ENCODE results near the gene DNLZ.

Gene DNLZ

DNA sequence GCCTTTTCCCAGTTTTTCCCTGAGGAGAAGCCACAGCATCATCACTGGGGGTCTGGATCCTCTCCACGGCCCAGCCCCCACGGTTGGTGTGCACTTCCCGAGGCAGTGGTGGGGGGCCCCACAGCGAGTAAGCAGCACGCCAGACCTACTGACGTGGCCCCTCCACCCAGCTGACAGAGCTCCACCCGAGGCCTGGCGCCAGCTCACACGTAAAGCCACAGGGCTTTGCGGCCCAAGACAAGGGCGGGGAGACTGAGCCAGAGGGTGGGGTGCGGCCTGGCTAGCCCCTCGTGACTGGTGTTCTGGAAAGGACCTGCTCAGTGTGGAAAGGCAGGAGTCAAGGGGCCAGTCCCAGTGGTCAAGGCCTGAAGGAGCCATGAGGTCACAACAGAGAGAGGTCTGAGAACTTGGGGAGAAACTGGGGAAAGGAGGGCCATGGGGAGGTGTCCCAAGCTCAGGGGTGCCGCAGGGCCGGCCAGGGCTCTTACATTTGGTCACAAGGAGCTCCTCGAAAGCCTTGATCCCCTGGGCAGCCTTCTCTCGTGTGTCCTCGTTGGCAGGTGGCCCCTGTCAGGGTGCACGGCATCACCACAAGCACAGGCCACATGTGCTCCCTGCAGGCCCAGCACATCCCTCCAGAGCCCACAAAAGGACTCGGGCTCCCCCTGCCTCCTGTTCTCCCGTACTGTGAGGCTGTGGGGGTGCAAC lies 30.9 kb upstream of the DNLZ start:
- Histone ChIP-seq H3K9me3 (ENCODE audit: insufficient read depth, low read length) (no peaks in the 10 kb centered on the region), H3K27me3 (ENCODE audit: insufficient read depth, insufficient read length) (no peaks in the 10 kb centered on the region), H3K4me1 (ENCODE audit: insufficient read depth, insufficient read length) (peaks cover 10% of the 10 kb centered on the region), H3K9ac (ENCODE audit: insufficient read length, low read depth) (no peak overlapping the region), H3K4me3 (ENCODE audit: insufficient read length, low read depth) (no peak overlapping the region), H3K36me3 (ENCODE audit: insufficient read depth, insufficient read length, low read length) (peaks cover 89% of the 10 kb centered on the region)
- no peak for DNase-seq (ENCODE audit: low read depth, low spot score)
- TF ChIP-seq ZNF274 (IDR thresholded peaks at IDR 0.05; ENCODE audit: low read depth, low read length) (no peak), SUZ12 (IDR thresholded peaks at IDR 0.05; ENCODE audit: extremely low read depth, insufficient read depth, insufficient read length) (no peak), YY1 (IDR thresholded peaks at IDR 0.05; ENCODE audit: insufficient read depth, insufficient read length) (no peak)

DNA sequence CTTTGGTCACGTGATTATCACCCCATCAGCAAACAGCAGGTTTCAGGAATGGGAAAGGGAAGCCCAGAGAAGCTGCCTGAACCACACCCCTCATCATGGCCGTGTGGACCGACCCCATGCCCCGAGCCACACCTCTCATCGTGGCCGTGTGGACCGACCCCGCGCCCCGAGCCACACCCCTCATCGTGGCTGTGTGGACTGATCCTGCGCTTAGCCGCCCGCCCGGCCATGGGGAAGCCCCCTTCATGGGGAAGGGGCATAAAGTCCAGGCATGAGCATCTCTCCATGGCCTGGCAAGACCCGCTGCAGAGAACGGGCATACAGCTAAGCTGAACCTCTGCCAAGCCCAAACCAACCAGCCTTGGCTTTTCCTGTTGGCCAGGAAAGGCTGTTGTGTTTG lies 30.0 kb upstream of the DNLZ start:
- Histone ChIP-seq H3K27me3 (ENCODE audit: insufficient read depth, insufficient read length) (no peaks in the 10 kb centered on the region), H3K4me3 (ENCODE audit: insufficient read length, low read depth) (no peak overlapping the region), H3K9ac (ENCODE audit: insufficient read length, low read depth) (no peak overlapping the region), H3K4me1 (ENCODE audit: insufficient read depth, insufficient read length) (peaks cover 5% of the 10 kb centered on the region), H3K9me3 (ENCODE audit: insufficient read depth, low read length) (no peaks in the 10 kb centered on the region), H3K36me3 (ENCODE audit: insufficient read depth, insufficient read length, low read length) (peaks cover 93% of the 10 kb centered on the region)
- DNase-seq (ENCODE audit: low read depth, low spot score), result no peak
- TF ChIP-seq SUZ12 (IDR thresholded peaks at IDR 0.05; ENCODE audit: extremely low read depth, insufficient read depth, insufficient read length), result no peak
- no peak for TF ChIP-seq ZNF274 (IDR thresholded peaks at IDR 0.05; ENCODE audit: low read depth, low read length)
- no peak for TF ChIP-seq YY1 (IDR thresholded peaks at IDR 0.05; ENCODE audit: insufficient read depth, insufficient read length)

DNA sequence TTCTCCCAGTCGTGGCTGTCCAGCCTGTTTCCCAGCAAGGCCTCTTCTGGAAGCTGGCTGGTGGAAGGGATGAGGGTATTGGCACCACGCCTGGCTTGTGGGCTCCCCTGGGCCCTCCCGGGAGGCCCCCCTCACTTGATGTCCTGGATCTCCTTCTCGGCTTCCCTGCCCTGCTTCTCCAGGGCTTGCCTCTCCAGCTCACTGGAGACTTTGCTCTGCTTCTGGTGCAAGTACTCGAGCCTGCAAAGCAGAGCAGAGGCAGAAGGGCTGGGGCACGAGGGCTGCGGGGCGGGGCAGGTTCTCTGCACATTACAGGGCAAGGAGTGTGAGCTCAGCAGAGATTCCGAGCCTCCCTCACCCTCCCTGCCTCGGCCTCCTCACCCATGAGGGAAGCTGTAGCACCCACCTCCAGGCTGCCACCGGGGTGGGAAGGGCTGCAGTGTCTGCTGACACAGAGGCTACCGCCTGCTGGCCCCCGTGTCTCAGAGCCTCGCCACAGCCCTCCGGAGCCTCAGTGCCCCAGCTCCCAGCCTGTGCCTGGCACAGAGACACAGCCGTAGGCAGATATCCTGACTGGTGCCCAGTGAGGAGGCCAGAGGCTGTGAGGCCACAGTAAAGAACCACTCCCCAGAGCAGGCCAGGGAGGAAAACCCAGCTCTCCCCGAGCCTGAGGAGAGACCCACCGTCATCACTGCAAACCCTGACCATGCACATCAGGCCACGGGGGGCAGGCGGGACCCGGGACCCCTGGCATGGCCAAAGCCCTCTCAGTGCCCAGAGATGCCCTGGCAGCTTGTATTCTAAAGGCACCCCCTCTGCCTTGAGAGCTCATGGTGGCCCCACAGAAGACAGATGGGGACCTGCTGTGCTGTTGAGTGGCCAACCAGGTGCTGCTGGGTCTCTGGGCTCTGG lies 29.2 kb upstream of the DNLZ start:
- Histone ChIP-seq H3K9ac (ENCODE audit: insufficient read length, low read depth) (no peak overlapping the region), H3K27me3 (ENCODE audit: insufficient read depth, insufficient read length) (no peaks in the 10 kb centered on the region), H3K9me3 (ENCODE audit: insufficient read depth, low read length) (no peaks in the 10 kb centered on the region), H3K4me3 (ENCODE audit: insufficient read length, low read depth) (no peak overlapping the region), H3K4me1 (ENCODE audit: insufficient read depth, insufficient read length) (peaks cover 2% of the 10 kb centered on the region), H3K36me3 (ENCODE audit: insufficient read depth, insufficient read length, low read length) (peaks cover 93% of the 10 kb centered on the region)
- DNase-seq (ENCODE audit: low read depth, low spot score), result no peak
- TF ChIP-seq ZNF274 (IDR thresholded peaks at IDR 0.05; ENCODE audit: low read depth, low read length) (no peak), YY1 (IDR thresholded peaks at IDR 0.05; ENCODE audit: insufficient read depth, insufficient read length) (no peak), SUZ12 (IDR thresholded peaks at IDR 0.05; ENCODE audit: extremely low read depth, insufficient read depth, insufficient read length) (no peak)

DNA sequence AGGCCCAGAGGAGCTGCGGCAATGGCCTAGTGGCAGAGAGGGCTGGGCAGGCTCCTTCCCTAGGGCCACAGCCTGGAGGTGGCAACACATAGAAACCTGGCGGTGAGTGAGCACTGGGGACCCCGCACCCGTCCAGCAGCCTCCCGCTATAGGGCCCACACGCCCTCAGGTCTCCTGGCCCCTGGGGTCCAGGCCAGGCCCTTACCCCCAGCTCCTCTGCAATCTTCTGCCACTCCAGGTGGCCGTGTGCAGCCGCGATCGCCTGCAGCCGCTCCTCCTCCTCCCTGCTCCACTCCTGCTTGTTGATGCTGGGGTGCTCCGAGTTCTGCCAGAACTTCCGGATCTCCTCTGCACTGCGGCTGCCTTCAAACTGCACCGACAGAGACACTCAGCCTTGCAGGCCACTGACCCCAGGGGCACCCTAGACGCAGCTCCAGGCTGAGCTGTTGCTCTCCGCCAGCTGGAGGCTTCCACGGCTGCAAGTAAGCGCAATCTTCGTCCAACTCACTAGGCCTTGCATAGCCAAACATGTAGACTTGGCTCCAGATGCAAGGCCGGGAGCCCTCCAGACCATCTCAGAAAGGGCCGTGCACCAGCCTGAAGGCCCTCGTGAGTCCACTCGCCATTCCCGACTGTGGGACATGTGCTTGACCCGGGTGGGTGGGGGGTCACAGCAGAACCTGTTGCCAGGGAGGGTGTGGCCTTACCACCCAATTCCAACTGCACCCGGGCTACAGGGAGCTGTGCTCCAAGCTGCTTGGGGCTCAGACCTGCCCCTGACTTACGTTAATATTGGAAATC lies 28.4 kb upstream of the DNLZ start:
- no peak for DNase-seq (ENCODE audit: low read depth, low spot score)
- TF ChIP-seq YY1 (IDR thresholded peaks at IDR 0.05; ENCODE audit: insufficient read depth, insufficient read length) (no peak), ZNF274 (IDR thresholded peaks at IDR 0.05; ENCODE audit: low read depth, low read length) (no peak), SUZ12 (IDR thresholded peaks at IDR 0.05; ENCODE audit: extremely low read depth, insufficient read depth, insufficient read length) (no peak)
- Histone ChIP-seq H3K27me3 (ENCODE audit: insufficient read depth, insufficient read length) (no peaks in the 10 kb centered on the region), H3K4me1 (ENCODE audit: insufficient read depth, insufficient read length) (peaks cover 2% of the 10 kb centered on the region), H3K36me3 (ENCODE audit: insufficient read depth, insufficient read length, low read length) (peaks cover 95% of the 10 kb centered on the region), H3K9ac (ENCODE audit: insufficient read length, low read depth) (no peak overlapping the region), H3K9me3 (ENCODE audit: insufficient read depth, low read length) (no peaks in the 10 kb centered on the region), H3K4me3 (ENCODE audit: insufficient read length, low read depth) (no peak overlapping the region)

DNA sequence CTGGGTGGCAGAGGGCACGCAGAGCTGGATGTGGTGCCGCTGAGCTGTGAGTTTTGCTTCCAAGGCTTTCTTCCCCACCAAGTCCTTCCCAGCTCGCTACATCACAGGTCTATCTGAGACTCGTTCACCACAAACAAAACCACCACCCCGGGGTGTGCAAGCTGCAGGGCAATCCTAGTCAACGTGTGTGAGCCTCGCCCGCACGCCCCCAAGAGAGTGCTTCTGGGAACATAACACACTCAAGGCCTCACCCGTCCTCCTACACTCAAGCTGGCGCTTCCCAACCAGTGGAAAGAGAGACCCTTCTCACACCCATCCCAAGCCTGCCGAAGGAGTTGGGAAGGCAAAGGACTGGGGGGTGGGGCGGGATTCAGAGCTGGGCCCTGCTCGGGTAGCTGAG lies 25.9 kb upstream of the DNLZ start:
- TF ChIP-seq ZNF274 (IDR thresholded peaks at IDR 0.05; ENCODE audit: low read depth, low read length) (no peak), YY1 (IDR thresholded peaks at IDR 0.05; ENCODE audit: insufficient read depth, insufficient read length) (no peak), SUZ12 (IDR thresholded peaks at IDR 0.05; ENCODE audit: extremely low read depth, insufficient read depth, insufficient read length) (no peak)
- Histone ChIP-seq H3K4me3 (ENCODE audit: insufficient read length, low read depth) (no peak overlapping the region), H3K36me3 (ENCODE audit: insufficient read depth, insufficient read length, low read length) (peaks cover 91% of the 10 kb centered on the region), H3K4me1 (ENCODE audit: insufficient read depth, insufficient read length) (peaks cover 2% of the 10 kb centered on the region), H3K9me3 (ENCODE audit: insufficient read depth, low read length) (no peaks in the 10 kb centered on the region), H3K9ac (ENCODE audit: insufficient read length, low read depth) (no peak overlapping the region), H3K27me3 (ENCODE audit: insufficient read depth, insufficient read length) (no peaks in the 10 kb centered on the region)
- DNase-seq (ENCODE audit: low read depth, low spot score), result no peak

DNA sequence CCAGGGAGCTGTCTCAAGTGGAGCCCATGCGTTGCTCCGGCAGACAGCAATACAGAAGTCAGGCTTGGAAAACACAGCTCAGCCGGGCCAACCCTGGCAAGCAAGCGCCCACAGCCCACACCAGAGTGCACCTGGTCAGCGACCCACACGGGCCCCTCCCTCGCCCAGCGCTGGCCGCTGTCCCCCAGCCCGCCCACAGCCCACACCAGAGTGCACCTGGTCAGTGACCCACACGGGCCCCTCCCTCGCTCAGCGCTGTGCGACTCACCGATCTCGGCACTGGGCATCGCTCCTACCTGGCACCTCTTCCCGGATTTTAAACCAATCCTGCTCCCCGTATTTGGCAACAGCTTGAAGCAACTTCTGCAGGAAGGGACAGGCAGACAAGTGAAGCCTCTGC lies 23.7 kb upstream of the DNLZ start:
- TF ChIP-seq YY1 (IDR thresholded peaks at IDR 0.05; ENCODE audit: insufficient read depth, insufficient read length) (no peak), ZNF274 (IDR thresholded peaks at IDR 0.05; ENCODE audit: low read depth, low read length) (no peak), SUZ12 (IDR thresholded peaks at IDR 0.05; ENCODE audit: extremely low read depth, insufficient read depth, insufficient read length) (no peak)
- Histone ChIP-seq H3K9me3 (ENCODE audit: insufficient read depth, low read length) (no peaks in the 10 kb centered on the region), H3K4me3 (ENCODE audit: insufficient read length, low read depth) (no peak overlapping the region), H3K9ac (ENCODE audit: insufficient read length, low read depth) (no peak overlapping the region), H3K4me1 (ENCODE audit: insufficient read depth, insufficient read length) (no peaks in the 10 kb centered on the region), H3K27me3 (ENCODE audit: insufficient read depth, insufficient read length) (no peaks in the 10 kb centered on the region), H3K36me3 (ENCODE audit: insufficient read depth, insufficient read length, low read length) (peaks cover 91% of the 10 kb centered on the region)
- no peak for DNase-seq (ENCODE audit: low read depth, low spot score)
